Astrocyte of the cerebellum (primary cell): ENCODE data around the gene CCDC148.

Experiments used
- DNase-seq: peaks from one replicate; pipeline ENCODE4 v3.0.0-alpha.2; 2011; ENCODE audit warnings: low read depth
- H3K4me3 ChIP-seq: 2 replicates; pipeline ENCODE4 v1.5.1; 2011; ENCODE audit warnings: mild to moderate bottlenecking, low read depth, low read length, moderate library complexity
- in situ Hi-C: cut with HindIII; loops from 2 replicates; pipeline ENCODE4 v1.10.0; 2017; ENCODE audit warnings: low sequenced_read_pairs
- TF ChIP-seq, protein P1 (sequence below): IDR thresholded peaks from 2 replicates; pipeline ENCODE4 v1.5.1; 2012; ENCODE audit warnings: low read length, low read depth, moderate library complexity, mild to moderate bottlenecking; ENCODE audit errors: missing control alignments

CCDC148 gene

GRCh38 chr2:158144914-158145625 lies 311.5 kb downstream of the CCDC148 start:
- no peak overlapping the region for H3K4me3 ChIP-seq
- no peak for DNase-seq
- TF ChIP-seq, protein P1, sequence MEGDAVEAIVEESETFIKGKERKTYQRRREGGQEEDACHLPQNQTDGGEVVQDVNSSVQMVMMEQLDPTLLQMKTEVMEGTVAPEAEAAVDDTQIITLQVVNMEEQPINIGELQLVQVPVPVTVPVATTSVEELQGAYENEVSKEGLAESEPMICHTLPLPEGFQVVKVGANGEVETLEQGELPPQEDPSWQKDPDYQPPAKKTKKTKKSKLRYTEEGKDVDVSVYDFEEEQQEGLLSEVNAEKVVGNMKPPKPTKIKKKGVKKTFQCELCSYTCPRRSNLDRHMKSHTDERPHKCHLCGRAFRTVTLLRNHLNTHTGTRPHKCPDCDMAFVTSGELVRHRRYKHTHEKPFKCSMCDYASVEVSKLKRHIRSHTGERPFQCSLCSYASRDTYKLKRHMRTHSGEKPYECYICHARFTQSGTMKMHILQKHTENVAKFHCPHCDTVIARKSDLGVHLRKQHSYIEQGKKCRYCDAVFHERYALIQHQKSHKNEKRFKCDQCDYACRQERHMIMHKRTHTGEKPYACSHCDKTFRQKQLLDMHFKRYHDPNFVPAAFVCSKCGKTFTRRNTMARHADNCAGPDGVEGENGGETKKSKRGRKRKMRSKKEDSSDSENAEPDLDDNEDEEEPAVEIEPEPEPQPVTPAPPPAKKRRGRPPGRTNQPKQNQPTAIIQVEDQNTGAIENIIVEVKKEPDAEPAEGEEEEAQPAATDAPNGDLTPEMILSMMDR, result no peak
- in situ Hi-C loops, result no loop called here

- in situ Hi-C loops, result no loop called here
- H3K4me3 ChIP-seq, result no peak overlapping the region
- TF ChIP-seq, protein P1, result no peak
- DNase-seq, result no peak
Observed at GRCh38 chr2:158143703-158144360, 312.7 kb downstream of the CCDC148 start.

- no peak for DNase-seq
- in situ Hi-C loops, result no loop called here
- TF ChIP-seq, protein P1, result no peak
- H3K4me3 ChIP-seq, result no peak overlapping the region
Observed at GRCh38 chr2:158142568-158143332, 313.8 kb downstream of the CCDC148 start.

- H3K4me3 ChIP-seq, result no peak overlapping the region
- DNase-seq, result no peak
- TF ChIP-seq, protein P1, result no peak
- in situ Hi-C loops, result no loop called here
Observed at GRCh38 chr2:158142165-158142564, 314.4 kb downstream of the CCDC148 start.

GRCh38 chr2:158140201-158140600 lies 316.4 kb downstream of the CCDC148 start:
- in situ Hi-C loops, result no loop called here
- TF ChIP-seq, protein P1, result no peak

DNA sequence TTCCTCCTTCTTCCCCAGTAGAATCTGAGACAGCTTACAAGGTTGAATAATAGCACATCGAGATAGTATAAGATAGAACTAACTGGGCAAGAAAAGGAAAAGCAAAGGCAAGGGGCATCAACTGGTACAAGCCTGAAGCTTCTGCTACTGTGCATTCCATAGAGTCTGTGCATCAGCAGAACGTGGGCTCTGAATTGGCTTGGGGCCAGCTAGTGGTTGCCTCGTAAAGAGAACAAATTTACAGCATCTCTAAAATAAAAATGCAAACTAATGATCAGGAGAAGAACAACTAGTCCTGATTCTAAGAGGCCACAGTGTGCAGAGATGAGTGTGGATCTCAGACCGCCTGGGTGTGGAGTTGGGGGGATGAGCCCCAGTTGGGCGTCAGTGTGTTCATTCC lies 318.3 kb downstream of the CCDC148 start:
- H3K4me3 ChIP-seq, result no peak overlapping the region
- in situ Hi-C loops, result no loop called here
- TF ChIP-seq, protein P1, result no peak
- no peak for DNase-seq

More at GRCh38 chr2:158140201-158140600, 316.4 kb downstream of the CCDC148 start:
- no peak for DNase-seq
- no peak overlapping the region for H3K4me3 ChIP-seq
